ENCODE results near the gene RBM25.

DNA sequence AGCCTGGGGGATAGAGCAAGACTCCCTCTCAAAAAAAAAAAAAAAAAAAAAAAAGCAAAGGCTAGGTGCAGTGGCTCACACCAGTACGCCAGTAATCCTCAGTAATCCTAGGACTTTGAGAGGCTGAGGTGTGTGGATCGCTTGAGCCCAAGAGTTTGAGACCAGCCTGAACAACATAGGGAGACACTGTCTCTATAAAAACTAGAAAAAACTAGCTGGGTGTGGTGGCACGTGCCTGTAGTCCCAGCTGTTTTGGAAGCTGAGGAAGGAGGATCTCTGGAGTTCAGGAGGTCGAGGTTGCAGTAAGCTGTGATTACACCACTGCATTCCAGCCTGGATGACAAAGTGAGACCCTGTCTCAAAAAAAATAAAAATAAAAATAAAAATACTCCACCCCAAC lies 8.9 kb upstream of the RBM25 start:
- TF ChIP-seq, protein P1, sequence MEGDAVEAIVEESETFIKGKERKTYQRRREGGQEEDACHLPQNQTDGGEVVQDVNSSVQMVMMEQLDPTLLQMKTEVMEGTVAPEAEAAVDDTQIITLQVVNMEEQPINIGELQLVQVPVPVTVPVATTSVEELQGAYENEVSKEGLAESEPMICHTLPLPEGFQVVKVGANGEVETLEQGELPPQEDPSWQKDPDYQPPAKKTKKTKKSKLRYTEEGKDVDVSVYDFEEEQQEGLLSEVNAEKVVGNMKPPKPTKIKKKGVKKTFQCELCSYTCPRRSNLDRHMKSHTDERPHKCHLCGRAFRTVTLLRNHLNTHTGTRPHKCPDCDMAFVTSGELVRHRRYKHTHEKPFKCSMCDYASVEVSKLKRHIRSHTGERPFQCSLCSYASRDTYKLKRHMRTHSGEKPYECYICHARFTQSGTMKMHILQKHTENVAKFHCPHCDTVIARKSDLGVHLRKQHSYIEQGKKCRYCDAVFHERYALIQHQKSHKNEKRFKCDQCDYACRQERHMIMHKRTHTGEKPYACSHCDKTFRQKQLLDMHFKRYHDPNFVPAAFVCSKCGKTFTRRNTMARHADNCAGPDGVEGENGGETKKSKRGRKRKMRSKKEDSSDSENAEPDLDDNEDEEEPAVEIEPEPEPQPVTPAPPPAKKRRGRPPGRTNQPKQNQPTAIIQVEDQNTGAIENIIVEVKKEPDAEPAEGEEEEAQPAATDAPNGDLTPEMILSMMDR (IDR thresholded peaks at IDR 0.05) = no peak
- TF ChIP-seq POLR2A (IDR thresholded peaks at IDR 0.05) = no peak
